HG03460 (cell line): Measurements from ENCODE around the gene MAP3K19.
"Not testable (repeated sequence)": the region's sequence is repeated elsewhere in the genome, so short reads cannot be mapped to it uniquely, and the experiment has no call there.

Experiments used
- ATAC-seq: cut with Tn5 transposase; IDR thresholded peaks from one replicate; pipeline ENCODE4 v1.9.1; 2021; ENCODE audit not compliant: unreplicated experiment

The MAP3K19 gene

GRCh38 chr2:135052042-135052876 is 5.0 kb upstream of the MAP3K19 start, which contains the start of gene RAB3GAP1:
Gene RAB3GAP1, plus strand, starts transcription at chr2:135052292. Its CDS starts 16 bp downstream, at chr2:135052308.
- ATAC-seq = peak; percentile 75

DNA sequence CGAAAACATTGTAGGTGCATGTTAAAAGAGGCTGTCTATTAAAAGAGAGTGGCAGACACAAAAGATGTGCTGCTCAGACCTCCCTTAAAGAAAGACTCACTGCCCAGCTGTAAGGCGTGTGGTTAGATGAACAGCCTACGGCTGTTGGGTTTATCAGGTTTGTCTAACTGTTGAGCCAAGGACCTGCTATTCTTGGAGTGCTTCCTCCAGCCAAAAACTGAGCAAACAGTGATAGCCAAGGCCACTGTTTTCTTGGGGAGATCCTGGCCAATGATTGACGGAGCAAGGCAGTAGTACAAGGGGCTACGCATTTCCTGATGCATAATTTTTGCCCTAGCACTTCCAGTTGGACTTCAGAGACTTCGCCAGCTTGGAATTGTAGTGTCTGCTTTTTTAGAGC is 3.4 kb upstream of the MAP3K19 start:
- ATAC-seq = no peak

- ATAC-seq = no peak
These were observed 2.9 kb upstream of the MAP3K19 start for GRCh38 chr2:135050132-135050531.

DNA sequence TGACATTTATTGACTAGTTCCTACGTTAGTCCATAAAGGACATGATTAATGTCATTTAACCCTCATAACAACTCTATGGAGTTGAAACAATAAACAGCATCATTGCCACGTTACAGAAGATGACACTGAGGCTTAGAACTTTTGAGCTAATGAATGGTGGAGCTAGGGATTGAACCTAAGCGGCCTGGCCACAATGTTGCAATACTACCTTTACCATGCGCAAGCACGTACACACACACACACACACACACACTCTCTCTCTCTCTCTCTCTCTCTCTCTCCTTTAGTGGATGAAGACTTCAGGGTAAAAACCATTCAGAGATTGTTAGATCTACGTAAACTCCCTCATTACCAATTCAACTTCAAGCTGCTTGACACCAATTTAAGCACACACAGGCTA is 875 bp upstream of the MAP3K19 start:
- no peak for ATAC-seq

DNA sequence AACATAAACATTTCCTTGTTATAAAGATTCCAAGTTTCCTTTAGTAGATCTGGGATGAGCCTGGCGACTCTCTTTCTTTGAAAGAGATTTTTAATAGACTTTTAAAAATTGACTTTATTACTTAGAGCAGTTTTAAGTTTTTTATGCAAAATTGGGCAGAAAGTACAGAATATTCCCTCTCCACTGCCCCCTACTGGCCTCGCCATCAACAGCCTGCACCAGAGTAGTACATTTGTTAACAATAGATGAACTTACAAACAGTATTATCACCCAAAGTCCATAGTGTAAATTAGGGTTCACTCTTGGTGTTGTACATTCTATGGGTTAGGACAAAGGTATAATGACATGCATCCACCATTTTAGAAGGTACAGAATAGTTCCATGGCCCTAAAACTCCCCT is 3.9 kb downstream of the MAP3K19 start:
- no peak for ATAC-seq

- no peak for ATAC-seq
These were observed 9.4 kb downstream of the MAP3K19 start for GRCh38 chr2:135037831-135038230.

DNA sequence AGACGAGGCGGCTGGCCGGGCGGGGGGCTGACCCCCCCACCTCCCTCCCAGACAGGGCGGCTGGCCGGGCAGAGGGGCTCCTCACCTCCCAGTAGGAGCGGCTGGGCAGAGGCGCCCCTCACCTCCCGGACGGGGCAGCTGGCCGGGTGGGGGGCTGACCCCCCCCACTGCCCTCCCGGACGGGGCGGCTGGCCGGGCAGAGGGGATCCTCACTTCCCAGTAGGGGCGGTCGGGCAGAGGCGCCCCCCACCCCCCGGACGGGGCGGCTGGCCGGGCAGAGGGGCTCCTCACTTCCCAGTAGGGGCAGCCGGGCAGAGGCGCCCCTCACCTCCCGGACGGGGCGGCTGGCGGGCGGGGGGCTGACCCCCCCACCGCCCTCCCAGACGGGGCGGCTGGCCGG is 14.0 kb downstream of the MAP3K19 start:
- not testable (repeated sequence) for ATAC-seq

- no peak for ATAC-seq
These were observed 16.4 kb downstream of the MAP3K19 start for GRCh38 chr2:135030826-135031225.

- no peak for ATAC-seq
These were observed 17.6 kb downstream of the MAP3K19 start for GRCh38 chr2:135029481-135030134.

DNA sequence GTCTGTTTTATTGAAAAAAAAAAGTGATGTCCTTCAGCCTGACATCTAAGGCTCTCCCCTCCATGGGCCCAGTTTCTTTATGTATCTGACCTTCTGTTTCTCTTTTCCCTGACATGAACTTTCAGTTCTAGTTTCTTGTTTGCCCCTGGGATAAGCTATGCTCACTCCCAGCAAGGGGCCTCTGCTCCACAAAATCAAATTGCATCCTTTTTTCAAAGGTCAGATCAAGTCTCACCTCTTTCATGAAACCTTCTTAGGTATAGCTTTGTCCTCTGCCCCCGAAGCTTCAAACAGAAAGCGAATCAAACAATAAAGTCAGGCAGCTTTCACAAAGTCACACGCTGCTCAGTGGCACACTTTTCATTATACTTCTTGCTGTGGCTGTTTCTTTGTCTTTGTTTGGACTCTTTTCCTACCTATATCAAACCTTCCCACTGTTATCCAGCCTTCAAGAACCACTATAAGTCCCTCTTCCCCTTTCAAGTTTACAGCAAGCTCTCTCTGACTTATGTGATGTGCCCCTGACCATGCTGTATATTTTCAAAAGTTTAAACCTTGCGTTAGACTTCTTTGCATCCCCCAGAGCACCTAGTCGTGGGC is 23.3 kb downstream of the MAP3K19 start:
- no peak for ATAC-seq

DNA sequence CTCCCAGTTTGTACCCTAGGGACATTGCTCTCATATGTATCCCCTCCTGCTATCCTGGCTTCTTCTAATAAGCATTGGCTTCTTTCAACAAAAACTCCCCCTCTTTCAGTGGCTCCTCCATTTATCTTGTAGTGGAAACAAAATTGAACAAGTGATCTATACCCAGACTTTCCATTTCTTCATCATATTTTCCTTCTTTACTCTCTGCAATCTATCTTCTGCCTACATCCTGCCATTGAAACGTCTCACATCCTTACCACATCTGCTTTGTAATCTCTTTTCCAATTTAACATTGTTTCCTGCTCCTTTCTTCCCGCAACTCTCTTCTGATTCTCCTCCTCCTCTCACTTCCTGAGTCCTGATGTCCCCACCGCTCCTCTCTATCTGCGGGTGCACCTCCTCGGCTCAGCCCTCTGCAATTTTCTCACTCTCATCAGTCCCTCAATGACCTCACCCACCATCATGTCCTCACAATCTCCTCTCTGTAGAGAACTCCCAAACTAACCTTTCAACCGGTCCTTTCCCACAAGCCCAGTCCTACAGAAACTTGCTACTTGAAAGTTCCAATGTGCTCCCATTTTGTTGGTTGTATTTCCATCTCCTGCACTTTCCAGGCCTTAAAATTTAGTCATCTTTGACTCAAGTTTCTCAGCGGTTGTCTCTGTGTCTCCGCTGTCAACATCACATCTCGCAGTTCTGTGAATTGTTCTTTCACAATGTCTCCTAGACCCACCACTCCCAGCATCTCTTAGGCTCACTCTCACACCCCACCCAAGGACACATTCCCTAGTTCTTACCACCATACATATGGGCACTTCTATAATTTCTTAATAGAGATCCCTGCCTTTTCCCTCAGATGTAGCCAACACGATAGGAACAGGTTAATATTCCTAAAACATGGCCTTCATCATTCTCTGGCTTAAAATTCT is 24.0 kb downstream of the MAP3K19 start:
- no peak for ATAC-seq

GRCh38 chr2:135021618-135022017 is 25.6 kb downstream of the MAP3K19 start:
- no peak for ATAC-seq

GRCh38 chr2:135011633-135012032 is 35.6 kb downstream of the MAP3K19 start:
- no peak for ATAC-seq

DNA sequence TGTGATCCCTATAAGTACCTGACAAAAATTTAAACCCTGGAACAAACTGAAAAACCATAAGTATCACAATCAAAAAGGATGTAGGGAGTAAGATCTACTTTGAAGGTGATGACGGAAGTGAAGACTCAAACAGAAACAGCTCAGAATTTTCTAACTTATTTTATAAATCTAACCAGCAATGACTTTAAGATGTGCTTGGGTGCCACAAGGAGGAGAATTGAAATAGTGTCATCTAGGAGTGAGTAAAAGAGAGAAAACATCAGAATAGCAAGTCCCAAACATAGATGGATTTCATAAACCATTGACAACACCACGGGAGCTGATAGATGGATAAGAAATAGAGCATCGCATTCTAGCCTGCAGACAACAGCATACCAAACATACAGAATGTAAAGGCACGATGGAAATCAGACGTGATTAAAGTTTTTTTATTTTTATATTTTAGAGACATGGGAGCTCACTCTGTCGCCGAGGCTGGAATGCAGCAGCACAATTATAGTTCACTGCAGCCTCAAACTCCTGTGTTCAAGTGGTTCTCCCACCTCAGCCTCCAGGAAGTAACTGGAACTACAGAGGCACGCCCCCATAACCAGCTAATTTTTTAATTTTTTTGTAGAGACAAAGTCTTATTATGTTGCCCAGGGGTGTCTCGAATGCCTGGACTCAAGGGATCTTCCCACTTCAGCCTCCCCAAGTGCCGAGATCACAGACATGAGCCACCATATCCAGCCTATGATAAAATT is 36.9 kb downstream of the MAP3K19 start:
- no peak for ATAC-seq

GRCh38 chr2:135009339-135009738 is 37.9 kb downstream of the MAP3K19 start:
- ATAC-seq = no peak

- no peak for ATAC-seq
These were observed 41.5 kb downstream of the MAP3K19 start for GRCh38 chr2:135005753-135006152.

DNA sequence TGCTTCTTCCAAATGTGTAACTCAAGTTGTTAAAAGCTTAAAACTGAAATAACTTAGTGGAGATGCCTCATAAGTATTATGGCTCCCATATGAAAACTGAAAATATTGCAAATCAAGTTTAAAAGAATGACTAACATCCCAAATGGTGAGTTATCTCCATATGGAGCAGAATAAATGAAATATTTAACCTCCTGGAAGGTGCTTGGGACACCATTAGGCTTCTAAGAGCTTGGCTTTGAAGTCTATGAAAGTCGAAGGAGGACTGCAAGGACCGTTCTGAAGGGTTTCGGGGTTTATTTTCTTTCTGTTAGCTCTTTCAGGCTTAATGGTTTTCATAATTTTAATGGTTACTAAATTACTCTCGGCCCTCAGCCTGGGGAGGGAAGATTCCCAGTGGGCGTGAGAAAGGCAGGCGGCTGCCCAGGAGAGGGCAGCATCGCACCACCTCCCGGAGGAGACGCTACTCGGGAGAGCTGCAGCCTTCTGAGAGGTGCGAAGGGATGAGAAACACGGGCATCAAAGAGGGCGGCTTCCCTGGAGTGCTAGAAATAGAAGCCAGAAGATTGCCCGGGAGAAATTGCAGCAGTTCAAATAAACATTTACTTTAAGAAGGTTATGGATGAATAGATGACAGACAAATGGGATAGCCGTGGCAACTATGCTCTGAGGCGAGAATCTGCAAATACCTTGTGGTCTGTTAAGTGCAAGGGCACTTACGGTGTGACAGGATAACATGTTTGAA is 43.1 kb downstream of the MAP3K19 start:
- ATAC-seq = peak; percentile 92

- no peak for ATAC-seq
These were observed 44.4 kb downstream of the MAP3K19 start for GRCh38 chr2:135002836-135003235.

DNA sequence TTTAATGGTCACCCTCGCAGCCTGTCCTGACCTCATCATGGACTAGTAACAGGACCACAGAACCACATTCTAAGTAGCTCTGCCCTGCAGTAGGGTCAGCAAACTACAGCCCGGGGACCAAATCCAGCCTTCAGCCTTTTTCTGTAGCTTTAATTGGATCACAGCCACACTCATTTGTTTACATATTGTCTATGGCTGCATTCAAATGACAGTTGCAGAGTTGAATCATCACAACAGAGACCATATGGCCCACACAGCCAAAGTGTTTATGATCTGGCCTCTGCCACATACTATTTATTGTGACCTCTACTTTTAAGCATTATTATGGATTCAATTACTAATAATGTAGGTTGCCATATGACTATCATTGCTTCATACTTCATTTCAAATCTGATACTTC is 47.7 kb downstream of the MAP3K19 start:
- ATAC-seq = no peak
